HG02852 (cell line): Measurements from ENCODE around the gene PRELID3B.

Experiments
- ATAC-seq: cut with Tn5 transposase; IDR thresholded peaks from one replicate; pipeline ENCODE4 v1.9.1; 2021; ENCODE audit warnings: mild to moderate bottlenecking, moderate library complexity; ENCODE audit not compliant: unreplicated experiment

Gene PRELID3B

GRCh38 chr20:59010995-59011873, 31.4 kb downstream of the PRELID3B start:
- ATAC-seq: no peak

GRCh38 chr20:59010321-59010994, 32.1 kb downstream of the PRELID3B start:
- no peak for ATAC-seq

GRCh38 chr20:59008715-59009336, 33.8 kb downstream of the PRELID3B start:
- no peak for ATAC-seq

- ATAC-seq: peak; percentile 44
Observed at GRCh38 chr20:59007665-59008511, 34.7 kb downstream of the PRELID3B start.

GRCh38 chr20:59006864-59007664, 35.5 kb downstream of the PRELID3B start, which contains the start of gene CTSZ:
Gene CTSZ (minus strand): TSS chr20:59007254. CDS start chr20:59007128, 126 bp downstream.
- peak; percentile 39 for ATAC-seq

- no peak for ATAC-seq
Observed at GRCh38 chr20:59006167-59006863, 36.3 kb downstream of the PRELID3B start.

GRCh38 chr20:59005523-59006166, 36.9 kb downstream of the PRELID3B start:
- ATAC-seq: no peak

GRCh38 chr20:59004763-59005522, 37.6 kb downstream of the PRELID3B start:
- ATAC-seq: peak; percentile 32

GRCh38 chr20:59004493-59004762, 38.2 kb downstream of the PRELID3B start:
- ATAC-seq: no peak

- ATAC-seq: no peak
Observed at GRCh38 chr20:59003836-59004492, 38.6 kb downstream of the PRELID3B start.

GRCh38 chr20:59002874-59003399, 39.6 kb downstream of the PRELID3B start:
- ATAC-seq: no peak

- ATAC-seq: no peak
Observed at GRCh38 chr20:59002388-59002787, 40.2 kb downstream of the PRELID3B start.

- ATAC-seq: no peak
Observed at GRCh38 chr20:59001449-59002171, 41.0 kb downstream of the PRELID3B start.

GRCh38 chr20:59001068-59001448, 41.5 kb downstream of the PRELID3B start:
- no peak for ATAC-seq

- ATAC-seq: no peak
Observed at GRCh38 chr20:59000326-59000725, 42.3 kb downstream of the PRELID3B start.

GRCh38 chr20:58998656-58999055, 43.9 kb downstream of the PRELID3B start:
- no peak for ATAC-seq
